Astrocyte of the cerebellum (primary cell): ENCODE results near the gene LIG1.
"Not testable (repeated sequence)": the region's sequence is repeated elsewhere in the genome, so short reads cannot be mapped to it uniquely, and the experiment has no call there.

Experiments used
- DNase-seq: peaks from one replicate; pipeline ENCODE4 v3.0.0-alpha.2; 2011; ENCODE audit warnings: low read depth
- H3K4me3 ChIP-seq: 2 replicates; pipeline ENCODE4 v1.5.1; 2011; ENCODE audit warnings: mild to moderate bottlenecking, low read depth, low read length, moderate library complexity
- CTCF ChIP-seq: IDR thresholded peaks from 2 replicates; pipeline ENCODE4 v1.5.1; 2012; ENCODE audit warnings: low read length, low read depth, moderate library complexity, mild to moderate bottlenecking; ENCODE audit errors: missing control alignments
- in situ Hi-C: cut with HindIII; loops from 2 replicates; pipeline ENCODE4 v1.10.0; 2017; ENCODE audit warnings: low sequenced_read_pairs

Gene LIG1

GRCh38 chr19:48094855-48095203, 75.3 kb downstream of the LIG1 start:
- no peak overlapping the region for H3K4me3 ChIP-seq
- DNase-seq = no peak
- no peak for TF ChIP-seq CTCF
- in situ Hi-C loops = no loop called here

DNA sequence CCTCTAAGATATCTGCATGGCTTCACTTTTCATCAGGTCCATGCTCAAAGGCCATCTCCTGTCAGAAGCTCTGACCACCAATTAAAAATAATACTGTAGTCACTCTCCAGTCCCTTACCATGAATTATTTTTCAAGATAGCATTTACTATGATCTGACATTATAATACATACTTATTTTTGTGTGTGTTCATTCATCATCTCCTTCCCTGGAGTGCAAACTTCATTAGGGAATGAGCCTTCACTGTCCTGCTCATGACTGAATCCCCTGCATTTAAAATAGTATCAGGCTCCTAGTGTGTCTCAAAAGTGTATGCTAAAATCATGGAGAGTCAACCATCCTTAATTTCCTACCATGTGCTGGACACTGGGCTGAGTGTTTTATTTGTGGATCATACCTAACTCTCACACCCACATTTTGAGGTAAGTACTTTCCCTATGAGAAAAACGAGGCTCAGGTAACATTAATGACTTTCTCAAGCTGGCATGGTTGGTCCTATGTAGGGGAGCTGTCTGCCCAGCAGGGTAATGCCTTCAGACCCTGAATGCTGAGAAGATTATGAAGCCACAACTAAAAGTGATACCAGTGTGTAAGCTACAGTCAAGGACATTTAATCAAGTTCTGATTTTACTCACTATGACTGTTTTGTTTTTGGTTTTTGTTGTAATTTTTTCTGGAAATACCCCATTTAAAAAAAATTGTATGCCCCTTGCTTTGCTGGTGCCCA, 75.9 kb downstream of the LIG1 start:
- no peak overlapping the region for H3K4me3 ChIP-seq
- DNase-seq = no peak
- TF ChIP-seq CTCF = no peak
- in situ Hi-C loops = no loop called here

DNA sequence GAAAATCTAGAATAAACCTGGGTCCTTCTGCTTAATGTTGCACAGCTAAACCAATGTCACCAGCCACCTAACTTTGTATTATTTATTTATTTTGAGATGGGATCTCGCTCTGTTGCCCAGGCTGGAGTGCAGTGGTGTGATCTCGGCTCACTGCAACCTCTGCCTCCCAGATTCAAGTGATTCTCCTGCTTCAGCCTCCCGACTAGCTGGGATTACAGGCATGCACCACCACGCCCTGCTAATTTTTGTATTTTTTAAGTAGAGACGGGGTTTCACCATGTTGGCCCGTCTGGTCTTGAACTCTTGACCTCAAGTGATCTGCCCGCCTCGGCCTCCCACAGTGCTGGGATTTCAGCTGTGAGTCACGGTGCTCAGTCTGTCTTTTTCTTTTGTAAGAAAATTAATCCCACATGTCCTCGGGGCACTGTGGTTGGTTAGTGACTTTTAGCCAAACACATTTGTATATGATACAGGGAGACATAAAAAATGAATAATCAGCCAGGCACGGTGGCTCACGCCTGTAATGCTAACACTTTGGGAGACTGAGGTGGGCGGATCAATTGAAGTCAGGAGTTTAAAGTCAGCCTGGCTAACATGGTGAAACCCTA, 78.9 kb downstream of the LIG1 start:
- peak; percentile 82 for DNase-seq
- H3K4me3 ChIP-seq, in situ Hi-C loops: not testable (repeated sequence)

DNA sequence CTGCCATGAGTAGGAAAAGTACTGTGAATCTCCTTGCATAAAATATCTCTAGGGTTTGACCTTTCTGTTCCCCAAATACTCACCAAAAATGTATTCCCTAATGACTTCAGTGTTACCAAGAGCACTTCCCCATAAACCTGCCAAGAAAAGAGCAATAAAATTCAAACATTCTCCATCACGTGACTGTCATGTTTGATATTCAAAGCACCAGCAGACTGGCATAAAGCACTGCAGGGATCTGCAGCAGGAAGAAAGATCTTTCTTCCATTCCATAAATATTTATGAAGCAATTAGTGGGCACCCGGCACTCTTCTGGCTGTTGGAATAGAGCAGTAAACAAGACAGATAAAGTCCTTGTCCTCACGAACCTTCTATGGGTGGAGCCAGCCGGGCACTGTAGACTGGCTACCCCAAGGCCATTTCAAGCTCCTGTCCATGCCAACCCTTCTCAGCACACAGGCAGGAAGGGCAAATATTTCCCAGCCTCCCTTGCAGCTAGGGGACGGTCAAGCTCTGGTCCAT, 79.8 kb downstream of the LIG1 start:
- no peak for TF ChIP-seq CTCF
- no peak overlapping the region for H3K4me3 ChIP-seq
- in situ Hi-C loops = no loop called here
- DNase-seq = no peak

DNA sequence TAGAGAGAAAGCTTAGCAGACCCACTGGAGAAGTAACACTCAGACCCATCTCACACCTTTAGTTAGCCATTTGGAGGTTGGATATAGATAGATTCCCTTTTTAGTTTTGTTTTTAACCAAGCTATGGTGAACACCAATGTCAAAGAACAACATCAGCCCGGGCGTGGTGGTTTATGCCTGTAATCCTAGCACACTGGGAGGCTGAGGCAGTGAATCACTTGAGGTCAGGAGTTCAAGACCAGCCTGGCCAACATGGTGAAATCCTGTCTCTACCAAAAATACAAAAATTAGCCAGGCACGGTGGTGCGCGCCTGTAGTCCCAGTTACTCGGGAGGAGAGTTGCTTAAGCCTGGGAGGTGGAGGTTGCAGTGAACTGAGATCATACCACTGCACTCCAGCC, 81.2 kb downstream of the LIG1 start:
- H3K4me3 ChIP-seq, DNase-seq, in situ Hi-C loops: not testable (repeated sequence)

GRCh38 chr19:48085904-48086864, 84.0 kb downstream of the LIG1 start:
- TF ChIP-seq CTCF = no peak
- no peak for DNase-seq
- in situ Hi-C loops = no loop called here

DNA sequence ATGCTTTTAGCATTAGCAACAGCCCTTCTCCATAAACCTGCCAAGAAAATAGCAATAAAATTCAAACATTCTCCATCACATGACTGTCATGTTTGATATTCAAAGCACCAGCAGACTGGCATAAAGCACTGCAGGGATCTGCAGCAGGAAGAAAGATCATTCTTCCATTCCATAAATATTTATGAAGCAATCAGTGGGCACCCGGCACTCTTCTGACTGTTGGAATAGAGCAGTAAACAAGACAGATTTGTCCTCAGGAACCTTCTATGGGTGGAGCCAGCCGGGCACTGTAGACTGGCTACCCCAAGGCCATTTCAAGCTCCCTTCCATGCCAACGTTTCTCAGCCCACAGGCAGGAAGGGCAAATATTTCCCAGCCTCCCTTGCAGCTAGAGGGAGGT, 85.1 kb downstream of the LIG1 start:
- DNase-seq = no peak
- H3K4me3 ChIP-seq = no peak overlapping the region
- in situ Hi-C loops = no loop called here
- TF ChIP-seq CTCF = no peak

More at GRCh38 chr19:48085904-48086864, 84.0 kb downstream of the LIG1 start:
- H3K4me3 ChIP-seq = no peak overlapping the region
